Measurements from ENCODE around the gene ARNT2. TPM values are rescaled to one million over a fixed set of nuclear protein-coding genes. Genes with fewer than 3 reads are reported as not detected.
"Not testable (repeated sequence)": the region's sequence is repeated elsewhere in the genome, so short reads cannot be mapped to it uniquely, and the experiment has no call there.

Gene ARNT2
- total and polyA plus RNA-seq, 3 donors from 2014 or later = 34.3 to 58.7 (median 50.2) TPM

- DNase-seq = no peak
- Histone ChIP-seq H3K4me3 (no peak overlapping the region), H3K27ac (no peak overlapping the region), H3K27me3 (no peaks in the 10 kb centered on the region), H3K9me3 (no peaks in the 10 kb centered on the region), H3K36me3 (ENCODE audit: low read depth, missing control alignments) (no peaks in the 10 kb centered on the region), H3K4me1 (no peaks in the 10 kb centered on the region)
- 59 to 69% methylated on average over 3 of the region's 3 CpGs for WGBS, 2 donors
- TF ChIP-seq POLR2A (IDR thresholded peaks at IDR 0.05) (no peak), CTCF (IDR thresholded peaks at IDR 0.05) (no peak)
- intact Hi-C loops (cut with DNase I; ENCODE audit: low total_unique reads) = no loop called here
Measured at GRCh38 chr15:80384432-80384831, 19.8 kb upstream of the ARNT2 start.

- Histone ChIP-seq H3K4me3 (no peak overlapping the region), H3K4me1 (no peaks in the 10 kb centered on the region), H3K36me3 (ENCODE audit: low read depth, missing control alignments) (no peaks in the 10 kb centered on the region), H3K27ac (no peak overlapping the region), H3K9me3 (no peaks in the 10 kb centered on the region), H3K27me3 (no peaks in the 10 kb centered on the region)
- no peak for TF ChIP-seq CTCF (IDR thresholded peaks at IDR 0.05)
- TF ChIP-seq POLR2A (IDR thresholded peaks at IDR 0.05) = no peak
- no peak for DNase-seq
- intact Hi-C loops (cut with DNase I; ENCODE audit: low total_unique reads) = no loop called here
- 75 to 78% methylated on average over 1 of the region's 1 CpG for WGBS, 2 donors
Measured at GRCh38 chr15:80386151-80386550, 18.0 kb upstream of the ARNT2 start.

GRCh38 chr15:80388326-80388725 lies 15.9 kb upstream of the ARNT2 start:
- H3K36me3 ChIP-seq (ENCODE audit: low read depth, missing control alignments) = no peaks in the 10 kb centered on the region
- WGBS, 2 donors = 69 to 83% methylated on average over 3 of the region's 3 CpGs
- no peaks in the 10 kb centered on the region for H3K4me1 ChIP-seq
- no peaks in the 10 kb centered on the region for H3K9me3 ChIP-seq
- H3K27ac ChIP-seq = no peak overlapping the region
- H3K27me3 ChIP-seq = no peaks in the 10 kb centered on the region
- no peak overlapping the region for H3K4me3 ChIP-seq
- no peak for TF ChIP-seq POLR2A (IDR thresholded peaks at IDR 0.05)
- TF ChIP-seq CTCF (IDR thresholded peaks at IDR 0.05) = no peak
- no peak for DNase-seq
- intact Hi-C loops (cut with DNase I; ENCODE audit: low total_unique reads) = no loop called here

- Histone ChIP-seq H3K27me3 (no peaks in the 10 kb centered on the region), H3K4me1 (no peaks in the 10 kb centered on the region), H3K4me3 (no peak overlapping the region), H3K9me3 (no peaks in the 10 kb centered on the region), H3K36me3 (ENCODE audit: low read depth, missing control alignments) (no peaks in the 10 kb centered on the region), H3K27ac (no peak overlapping the region)
- 71 to 80% methylated on average over 1 of the region's 1 CpG for WGBS, 2 donors
- TF ChIP-seq POLR2A (IDR thresholded peaks at IDR 0.05) (no peak), CTCF (IDR thresholded peaks at IDR 0.05) (no peak)
- no peak for DNase-seq
- intact Hi-C loops (cut with DNase I; ENCODE audit: low total_unique reads) = no loop called here
Measured at GRCh38 chr15:80389370-80389769, 14.8 kb upstream of the ARNT2 start.

- H3K9me3 ChIP-seq; H3K27ac ChIP-seq; intact Hi-C loops (cut with DNase I; ENCODE audit: low total_unique reads); H3K4me1 ChIP-seq; DNase-seq; H3K27me3 ChIP-seq; H3K36me3 ChIP-seq (ENCODE audit: low read depth, missing control alignments); H3K4me3 ChIP-seq: not testable (repeated sequence)
- WGBS, 2 donors = 90 to 97% methylated on average over 1 of the region's 1 CpG
Measured at GRCh38 chr15:80390942-80391341, 13.2 kb upstream of the ARNT2 start.

Measured in testis (tissue), 3 donors.